Prostate gland (tissue), 2 donors: ENCODE results near the gene NNAT. TPM values are rescaled to one million over a fixed set of nuclear protein-coding genes. Genes with fewer than 3 reads are reported as not detected.
"Not testable (repeated sequence)": the region's sequence is repeated elsewhere in the genome, so short reads cannot be mapped to it uniquely, and the experiment has no call there.

ENCODE experiments used
- DNase-seq: peaks from one replicate; pipeline ENCODE4 v3.0.0-alpha.2; 2019; ENCODE audit warnings: low spot score
- H3K27ac ChIP-seq, 2 donors: fragments of 200-600 bp; sonication (generic); 2 replicates each; pipeline ENCODE4 v1.5.1; 2017 to 2019
- H3K27me3 ChIP-seq: fragments of 200-600 bp; sonication (generic); replicated peaks from 2 replicates; pipeline ENCODE4 v1.5.1; 2019; ENCODE audit not compliant: insufficient read depth
- H3K36me3 ChIP-seq, 2 donors: fragments of 200-600 bp; sonication (generic); 1 replicate in 1 of 2; 2 replicates in 1 of 2; pipeline versions ENCODE4 v1.5.1 to v1.8.1; 2017 to 2019
- H3K4me1 ChIP-seq: fragments of 200-600 bp; sonication (generic); replicated peaks from 2 replicates; pipeline ENCODE4 v1.5.1; 2019
- H3K4me3 ChIP-seq, 2 donors: fragments of 200-600 bp; sonication (generic); 2 replicates each; pipeline ENCODE4 v1.5.1; 2017 to 2019
- H3K9me3 ChIP-seq: fragments of 200-600 bp; sonication (generic); 2 replicates; pipeline ENCODE4 v1.5.1; 2017
- POLR2A ChIP-seq: fragments of 450-650 bp; IDR thresholded peaks from one replicate; pipeline ENCODE4 v1.6.1; 2016; ENCODE audit warnings: antibody characterized with exemption, mild to moderate bottlenecking
- POLR2AphosphoS5 ChIP-seq: sonication (generic); formaldehyde crosslinking; IDR thresholded peaks from one replicate; pipeline ENCODE4 v1.6.1; 2017; ENCODE audit warnings: antibody characterized with exemption
- WGBS: methylation state at CpG from one replicate; pipeline ENCODE4 v1.1.5; 2018; 5-methylcytosine and 5-hydroxymethylcytosine counted together
- intact Hi-C: fragments of 100-400 bp; cut with DNase I; formaldehyde crosslinking; loops from one replicate; pipeline ENCODE4 v1.14.2; 2022
- total RNA-seq, 2 donors: library from RNA; depleted of rRNA; stranded (reverse); fragments of >200 nt; gene quantifications; one replicate each; pipeline ENCODE4 v1.1.0, GENCODE V29; 2016
- TF ChIP-seq, protein P1 (sequence below), 4 experiments: fragments of 200-600 bp in 2 of 4; fragments of 450-650 bp in 2 of 4; sonication (generic) in 2 of 4; IDR thresholded peaks; 1 replicate in 3 of 4; 2 replicates in 1 of 4; pipeline ENCODE4 v1.5.1; 2016 to 2019; ENCODE audit warnings: antibody characterized with exemption in 4 of 4, mild to moderate bottlenecking in 2 of 4, moderate library complexity in 2 of 4

NNAT gene, protein sequence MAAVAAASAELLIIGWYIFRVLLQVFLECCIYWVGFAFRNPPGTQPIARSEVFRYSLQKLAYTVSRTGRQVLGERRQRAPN
- total RNA-seq = 1 to 10 TPM in 1 of 2 donors, under 1 TPM in 1; 0.41 to 4.3 TPM

DNA sequence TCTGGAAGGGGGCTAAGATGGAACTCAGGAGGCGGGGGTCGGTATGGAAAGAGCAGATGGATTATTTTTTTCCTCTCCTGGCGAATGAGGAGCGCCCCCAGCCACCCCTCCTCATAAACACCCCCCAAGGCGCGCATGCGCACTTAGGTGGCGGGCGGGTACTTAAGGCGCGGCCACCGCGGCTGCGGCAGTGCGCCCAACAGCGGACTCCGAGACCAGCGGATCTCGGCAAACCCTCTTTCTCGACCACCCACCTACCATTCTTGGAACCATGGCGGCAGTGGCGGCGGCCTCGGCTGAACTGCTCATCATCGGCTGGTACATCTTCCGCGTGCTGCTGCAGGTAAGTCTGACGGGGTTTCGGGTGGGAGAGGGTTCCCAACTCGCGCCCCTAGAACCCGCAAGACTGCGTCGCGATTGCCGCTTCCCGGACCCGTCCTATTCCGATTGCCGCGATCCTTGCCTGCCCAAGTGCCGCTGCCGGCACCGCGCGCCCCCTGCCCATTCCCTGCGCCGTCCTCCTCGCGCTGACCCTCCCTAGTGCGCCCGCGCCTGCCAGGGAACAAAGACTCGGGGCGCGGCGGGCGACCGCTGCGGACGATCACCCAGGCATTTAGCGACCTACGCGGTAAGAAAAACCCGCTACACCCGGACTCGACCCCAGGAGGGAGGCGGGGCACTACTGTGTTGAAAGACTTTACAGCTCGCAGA is at the start of gene NNAT:
TSS of gene NNAT (plus strand) at position 190 of the 711 bp plus-strand sequence. CDS start at position 272, 82 bp downstream.
- no peaks in the 10 kb centered on the region for H3K36me3 ChIP-seq
- H3K27me3 ChIP-seq = no peaks in the 10 kb centered on the region
- 61% methylated on average over 65 of the region's 69 CpGs for WGBS
- no peak for DNase-seq
- H3K4me1 ChIP-seq = peaks cover 35% of the 10 kb centered on the region
- H3K4me3 ChIP-seq = peak within 1 kb of the TSS; percentile 3 to 8
- no peaks in the 10 kb centered on the region for H3K9me3 ChIP-seq
- intact Hi-C loops = no loop called here
- H3K27ac ChIP-seq = peak within 1 kb of the TSS; percentile 71 to 88
- TF ChIP-seq POLR2A (no peak), POLR2AphosphoS5 (no peak)
- TF ChIP-seq, protein P1, sequence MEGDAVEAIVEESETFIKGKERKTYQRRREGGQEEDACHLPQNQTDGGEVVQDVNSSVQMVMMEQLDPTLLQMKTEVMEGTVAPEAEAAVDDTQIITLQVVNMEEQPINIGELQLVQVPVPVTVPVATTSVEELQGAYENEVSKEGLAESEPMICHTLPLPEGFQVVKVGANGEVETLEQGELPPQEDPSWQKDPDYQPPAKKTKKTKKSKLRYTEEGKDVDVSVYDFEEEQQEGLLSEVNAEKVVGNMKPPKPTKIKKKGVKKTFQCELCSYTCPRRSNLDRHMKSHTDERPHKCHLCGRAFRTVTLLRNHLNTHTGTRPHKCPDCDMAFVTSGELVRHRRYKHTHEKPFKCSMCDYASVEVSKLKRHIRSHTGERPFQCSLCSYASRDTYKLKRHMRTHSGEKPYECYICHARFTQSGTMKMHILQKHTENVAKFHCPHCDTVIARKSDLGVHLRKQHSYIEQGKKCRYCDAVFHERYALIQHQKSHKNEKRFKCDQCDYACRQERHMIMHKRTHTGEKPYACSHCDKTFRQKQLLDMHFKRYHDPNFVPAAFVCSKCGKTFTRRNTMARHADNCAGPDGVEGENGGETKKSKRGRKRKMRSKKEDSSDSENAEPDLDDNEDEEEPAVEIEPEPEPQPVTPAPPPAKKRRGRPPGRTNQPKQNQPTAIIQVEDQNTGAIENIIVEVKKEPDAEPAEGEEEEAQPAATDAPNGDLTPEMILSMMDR (IDR thresholded peaks at IDR 0.05) = no peak

DNA sequence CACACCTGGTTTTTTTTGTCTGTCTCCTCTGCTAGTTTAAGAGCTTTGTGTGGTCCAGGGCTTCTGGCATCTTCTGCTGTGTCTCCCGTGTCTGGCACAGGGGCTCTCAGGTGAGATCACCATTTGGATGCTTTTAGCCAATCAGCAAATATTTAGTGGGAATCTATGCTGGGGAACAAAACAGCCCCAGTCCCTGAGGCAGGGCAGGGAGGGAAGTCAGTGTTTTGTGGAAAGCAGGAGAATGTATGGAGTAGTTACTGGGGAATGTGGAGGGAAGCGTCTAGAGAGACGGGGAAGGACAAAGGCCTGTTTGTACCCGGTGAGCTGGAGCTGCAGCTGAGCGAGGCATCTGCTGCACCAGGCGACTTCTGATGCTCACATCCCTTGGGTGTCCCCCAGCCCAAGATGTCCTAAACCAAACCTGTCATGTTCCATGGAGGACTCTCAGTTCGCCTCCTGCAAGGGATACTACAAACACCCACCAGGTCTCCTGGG is 49.3 kb upstream of the NNAT start:
- H3K4me1 ChIP-seq = no peaks in the 10 kb centered on the region
- H3K9me3 ChIP-seq = no peaks in the 10 kb centered on the region
- DNase-seq = no peak
- TF ChIP-seq, protein P1 (IDR thresholded peaks at IDR 0.05) = no peak
- TF ChIP-seq POLR2AphosphoS5 (no peak), POLR2A (no peak)
- no peak overlapping the region for H3K27ac ChIP-seq
- intact Hi-C loops = no loop called here
- WGBS = 72% methylated on average over 7 of the region's 7 CpGs
- H3K36me3 ChIP-seq = no peaks in the 10 kb centered on the region
- H3K27me3 ChIP-seq = no peaks in the 10 kb centered on the region
- no peak overlapping the region for H3K4me3 ChIP-seq

DNA sequence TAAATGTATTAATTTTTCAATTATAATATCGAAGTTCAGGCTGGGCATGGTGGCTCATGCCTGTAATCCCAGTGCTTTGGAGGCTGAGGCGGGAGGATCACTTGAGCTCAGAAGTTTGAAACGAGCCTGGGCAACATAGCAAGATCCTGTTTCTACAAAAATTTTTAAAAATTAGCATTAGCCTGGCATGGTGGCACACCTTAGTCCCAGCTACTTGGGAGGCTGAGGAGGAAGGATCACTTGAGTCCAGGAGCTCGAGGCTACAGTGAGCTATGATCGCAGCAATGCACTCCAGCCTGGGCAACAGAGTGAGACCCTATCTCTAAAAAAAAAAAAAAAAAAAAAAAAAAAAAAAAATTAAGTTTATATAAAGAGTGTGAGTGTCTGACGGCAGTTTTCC is 48.6 kb upstream of the NNAT start:
- 96% methylated on average over 6 of the region's 6 CpGs for WGBS
- intact Hi-C loops, H3K36me3 ChIP-seq, H3K9me3 ChIP-seq, DNase-seq, H3K4me3 ChIP-seq, H3K4me1 ChIP-seq, H3K27ac ChIP-seq, H3K27me3 ChIP-seq: not testable (repeated sequence)

DNA sequence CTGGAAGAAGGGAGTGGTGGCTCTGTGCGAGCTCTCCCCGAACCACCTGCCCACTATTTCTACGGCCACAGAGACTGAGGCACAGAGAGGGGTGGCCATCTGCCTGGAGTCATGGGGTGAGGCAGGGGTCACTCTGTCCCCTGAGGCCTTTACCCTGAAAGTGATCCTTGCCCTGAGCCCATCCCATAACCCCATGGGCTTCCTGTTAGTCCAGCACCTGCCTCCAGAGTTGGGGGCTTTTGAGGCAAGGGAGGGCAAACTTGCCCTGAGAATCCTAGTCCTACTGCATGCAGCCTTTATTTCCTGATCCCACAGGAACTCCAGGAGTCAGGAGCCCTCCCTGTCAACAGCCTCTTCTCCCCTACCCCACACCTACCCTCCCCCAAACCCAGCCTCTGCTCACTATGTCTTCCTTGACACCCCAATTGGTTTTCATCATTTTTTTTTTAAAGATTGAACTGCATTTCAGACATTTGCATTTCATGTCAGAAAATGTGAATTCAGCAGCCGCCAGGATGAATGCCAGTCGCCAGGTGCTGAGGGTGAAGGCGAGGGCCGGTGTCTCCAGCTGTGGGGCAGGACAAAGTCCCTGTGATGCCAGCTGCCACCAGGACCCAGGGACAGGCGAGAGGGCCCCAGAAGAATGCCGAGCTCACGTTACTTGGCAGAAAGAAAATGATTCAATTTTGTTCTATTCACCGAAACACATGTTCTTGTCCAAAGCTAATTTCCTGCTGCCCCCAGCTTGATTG is 47.6 kb upstream of the NNAT start:
- Histone ChIP-seq H3K27ac (no peak overlapping the region), H3K9me3 (no peaks in the 10 kb centered on the region), H3K4me1 (no peaks in the 10 kb centered on the region), H3K27me3 (no peaks in the 10 kb centered on the region), H3K36me3 (no peaks in the 10 kb centered on the region), H3K4me3 (no peak overlapping the region)
- no peak for DNase-seq
- intact Hi-C loops = no loop called here
- TF ChIP-seq, protein P1 (IDR thresholded peaks at IDR 0.05) = no peak
- TF ChIP-seq POLR2AphosphoS5 = no peak
- no peak for TF ChIP-seq POLR2A
- WGBS = 76% methylated on average over 10 of the region's 11 CpGs

DNA sequence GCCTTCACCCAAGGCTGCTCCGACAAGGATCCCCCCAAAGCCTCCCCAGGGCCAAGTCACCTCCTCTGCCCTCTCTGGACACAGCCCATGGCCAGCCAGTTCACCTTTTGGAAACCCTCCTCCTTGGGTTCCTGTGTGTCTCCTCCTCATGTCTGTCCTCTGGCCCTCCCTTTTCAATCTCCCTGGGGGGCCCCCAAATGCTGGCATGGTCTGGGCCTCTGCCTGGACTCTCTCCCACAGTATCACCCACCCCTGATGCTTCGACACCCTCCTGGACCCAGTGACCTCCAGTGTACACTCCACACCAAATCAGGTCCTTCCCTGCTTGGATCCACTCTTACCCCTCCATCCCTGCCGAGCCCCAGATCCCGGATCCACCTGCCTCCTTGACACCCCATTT is 46.7 kb upstream of the NNAT start:
- H3K9me3 ChIP-seq = no peaks in the 10 kb centered on the region
- no peaks in the 10 kb centered on the region for H3K4me1 ChIP-seq
- intact Hi-C loops = no loop called here
- 83% methylated on average over 4 of the region's 4 CpGs for WGBS
- no peak overlapping the region for H3K27ac ChIP-seq
- no peak for DNase-seq
- H3K27me3 ChIP-seq = no peaks in the 10 kb centered on the region
- H3K36me3 ChIP-seq = no peaks in the 10 kb centered on the region
- TF ChIP-seq POLR2A = no peak
- TF ChIP-seq, protein P1 (IDR thresholded peaks at IDR 0.05) = no peak
- TF ChIP-seq POLR2AphosphoS5 = no peak
- no peak overlapping the region for H3K4me3 ChIP-seq
